Osteoblast (primary cell): Measurements from ENCODE around the gene C4A. TPM values are rescaled to one million over a fixed set of nuclear protein-coding genes. Genes with fewer than 3 reads are reported as not detected.

Experiments
- DNase-seq: peaks from one replicate; pipeline ENCODE4 v3.0.0; 2011; ENCODE audit warnings: low spot score, mixed read lengths; ENCODE audit not compliant: insufficient read length; ENCODE audit errors: missing footprints
- H2AFZ ChIP-seq: 2 replicates; pipeline ENCODE4 v1.6.0; 2011; ENCODE audit warnings: mild to moderate bottlenecking, low read length
- H3K27ac ChIP-seq: 2 replicates; pipeline ENCODE4 v1.5.1; 2011; ENCODE audit warnings: mild to moderate bottlenecking, low read depth, low read length, moderate library complexity
- H3K27me3 ChIP-seq: 2 replicates; pipeline ENCODE4 v1.6.0; 2012; ENCODE audit warnings: mild to moderate bottlenecking, control low read depth, inconsistent platforms, low read length, moderate library complexity; ENCODE audit not compliant: insufficient read depth
- H3K36me3 ChIP-seq: 2 replicates; pipeline ENCODE4 v1.5.1; 2011; ENCODE audit warnings: mild to moderate bottlenecking, low read length, control low read depth, moderate library complexity; ENCODE audit not compliant: insufficient read depth
- H3K4me1 ChIP-seq: 2 replicates; pipeline ENCODE4 v1.5.1; 2011; ENCODE audit warnings: mild to moderate bottlenecking, low read length, control low read depth, moderate library complexity; ENCODE audit not compliant: insufficient read depth
- H3K4me2 ChIP-seq: 2 replicates; pipeline ENCODE4 v1.6.0; 2011; ENCODE audit warnings: mild to moderate bottlenecking, low read length; ENCODE audit not compliant: insufficient read depth
- H3K4me3 ChIP-seq: fragments of 200-600 bp; sonication (generic); 3 replicates; pipeline ENCODE4 v1.5.1; 2012; ENCODE audit warnings: mild to moderate bottlenecking, low read length, inconsistent platforms; ENCODE audit not compliant: insufficient read depth
- H3K79me2 ChIP-seq: 2 replicates; pipeline ENCODE4 v1.6.0; 2012; ENCODE audit warnings: mild to moderate bottlenecking, low read length, control low read depth, inconsistent platforms; ENCODE audit not compliant: insufficient read depth
- H3K9me3 ChIP-seq: 2 replicates; pipeline ENCODE4 v1.5.1; 2011; ENCODE audit warnings: low read depth, low read length, control low read depth
- H4K20me1 ChIP-seq: 2 replicates; pipeline ENCODE4 v1.6.0; 2012; ENCODE audit warnings: mild to moderate bottlenecking, low read length, control low read depth; ENCODE audit not compliant: insufficient read depth
- total RNA-seq: library from RNA; depleted of rRNA; stranded (reverse); fragments of >200 nt; gene quantifications from 2 replicates; pipeline ENCODE4 v1.2.3, GENCODE V29; 2012
- TF ChIP-seq, protein P1 (sequence below): IDR thresholded peaks from 2 replicates; pipeline ENCODE4 v1.5.1; 2011; ENCODE audit warnings: mild to moderate bottlenecking, low read depth, low read length, moderate library complexity; ENCODE audit errors: extremely low read depth

Gene C4A
- total RNA-seq, 1 donor, result 7.2 TPM

DNA sequence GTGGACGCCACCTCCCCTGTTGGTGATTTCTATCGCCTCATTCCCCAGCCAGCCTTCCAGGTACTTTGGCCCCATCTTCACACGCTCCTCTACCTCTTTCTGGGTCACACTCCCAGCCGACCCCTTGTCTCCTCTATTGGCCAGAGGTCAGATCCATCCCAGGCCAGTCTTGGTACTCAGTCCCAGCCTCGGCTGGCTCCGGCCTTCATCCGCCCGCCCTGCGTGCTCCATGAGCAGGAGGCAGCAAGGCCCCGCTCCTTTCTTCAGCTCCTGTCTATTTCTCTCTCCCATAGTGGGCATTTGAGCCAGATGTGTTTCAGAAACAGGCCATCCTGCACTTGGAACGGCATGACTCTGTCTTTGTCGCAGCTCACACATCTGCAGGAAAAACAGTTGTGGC lies 20.2 kb upstream of the C4A start:
- Histone ChIP-seq H3K4me2 (no peak overlapping the region), H3K4me3 (no peak overlapping the region), H3K36me3 (peaks cover 69% of the 10 kb centered on the region), H3K79me2 (peaks cover 48% of the 10 kb centered on the region), H3K9me3 (no peaks in the 10 kb centered on the region), H3K4me1 (peaks cover 17% of the 10 kb centered on the region), H3K27ac (no peak overlapping the region), H3K27me3 (no peaks in the 10 kb centered on the region), H2AFZ (no peak overlapping the region), H4K20me1 (no peaks in the 10 kb centered on the region)
- DNase-seq, result peak; percentile 68
- TF ChIP-seq, protein P1, sequence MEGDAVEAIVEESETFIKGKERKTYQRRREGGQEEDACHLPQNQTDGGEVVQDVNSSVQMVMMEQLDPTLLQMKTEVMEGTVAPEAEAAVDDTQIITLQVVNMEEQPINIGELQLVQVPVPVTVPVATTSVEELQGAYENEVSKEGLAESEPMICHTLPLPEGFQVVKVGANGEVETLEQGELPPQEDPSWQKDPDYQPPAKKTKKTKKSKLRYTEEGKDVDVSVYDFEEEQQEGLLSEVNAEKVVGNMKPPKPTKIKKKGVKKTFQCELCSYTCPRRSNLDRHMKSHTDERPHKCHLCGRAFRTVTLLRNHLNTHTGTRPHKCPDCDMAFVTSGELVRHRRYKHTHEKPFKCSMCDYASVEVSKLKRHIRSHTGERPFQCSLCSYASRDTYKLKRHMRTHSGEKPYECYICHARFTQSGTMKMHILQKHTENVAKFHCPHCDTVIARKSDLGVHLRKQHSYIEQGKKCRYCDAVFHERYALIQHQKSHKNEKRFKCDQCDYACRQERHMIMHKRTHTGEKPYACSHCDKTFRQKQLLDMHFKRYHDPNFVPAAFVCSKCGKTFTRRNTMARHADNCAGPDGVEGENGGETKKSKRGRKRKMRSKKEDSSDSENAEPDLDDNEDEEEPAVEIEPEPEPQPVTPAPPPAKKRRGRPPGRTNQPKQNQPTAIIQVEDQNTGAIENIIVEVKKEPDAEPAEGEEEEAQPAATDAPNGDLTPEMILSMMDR, result no peak

DNA sequence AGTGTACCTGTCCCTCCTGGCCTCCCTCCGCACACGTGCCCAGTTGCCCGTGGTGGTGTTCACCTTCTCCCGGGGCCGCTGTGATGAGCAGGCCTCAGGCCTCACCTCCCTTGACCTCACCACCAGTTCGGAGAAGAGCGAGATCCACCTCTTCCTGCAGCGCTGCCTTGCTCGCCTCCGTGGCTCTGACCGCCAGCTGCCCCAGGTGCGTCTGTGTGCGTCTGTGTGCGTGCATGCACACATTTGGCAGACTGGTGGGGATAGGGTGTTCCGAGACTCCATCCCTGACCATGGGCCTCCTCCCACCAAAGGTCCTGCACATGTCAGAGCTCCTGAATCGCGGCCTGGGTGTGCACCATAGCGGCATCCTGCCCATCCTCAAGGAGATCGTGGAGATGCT lies 17.9 kb upstream of the C4A start:
- Histone ChIP-seq H3K27ac (no peak overlapping the region), H4K20me1 (peaks cover 2% of the 10 kb centered on the region), H2AFZ (no peak overlapping the region), H3K36me3 (peaks cover 83% of the 10 kb centered on the region), H3K4me1 (peaks cover 7% of the 10 kb centered on the region), H3K79me2 (peaks cover 36% of the 10 kb centered on the region), H3K27me3 (no peaks in the 10 kb centered on the region), H3K4me2 (no peak overlapping the region), H3K4me3 (no peak overlapping the region), H3K9me3 (no peaks in the 10 kb centered on the region)
- TF ChIP-seq, protein P1, result no peak
- DNase-seq, result peak; percentile 49

DNA sequence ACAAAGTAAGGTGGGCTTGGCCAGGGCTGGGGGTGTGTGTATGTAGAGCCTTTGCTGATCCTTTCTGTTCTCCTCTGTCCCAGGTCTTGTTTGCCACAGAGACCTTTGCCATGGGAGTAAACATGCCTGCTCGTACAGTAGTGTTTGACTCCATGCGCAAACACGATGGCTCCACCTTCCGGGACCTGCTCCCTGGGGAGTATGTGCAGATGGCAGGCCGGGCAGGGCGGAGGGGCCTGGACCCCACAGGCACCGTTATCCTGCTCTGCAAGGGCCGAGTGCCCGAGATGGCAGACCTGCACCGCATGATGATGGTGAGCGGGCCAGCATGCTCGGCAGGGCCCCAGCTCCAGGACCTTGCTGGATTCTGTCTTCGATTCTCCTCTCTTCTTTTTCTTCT lies 16.2 kb upstream of the C4A start:
- peak; percentile 36 for DNase-seq
- peaks cover 4% of the 10 kb centered on the region for H4K20me1 ChIP-seq
- H3K36me3 ChIP-seq, result peaks cover 92% of the 10 kb centered on the region
- H3K27me3 ChIP-seq, result no peaks in the 10 kb centered on the region
- no peak overlapping the region for H2AFZ ChIP-seq
- H3K4me1 ChIP-seq, result peaks cover 13% of the 10 kb centered on the region
- H3K9me3 ChIP-seq, result no peaks in the 10 kb centered on the region
- TF ChIP-seq, protein P1, result no peak
- H3K79me2 ChIP-seq, result peaks cover 31% of the 10 kb centered on the region
- H3K4me3 ChIP-seq, result no peak overlapping the region
- H3K4me2 ChIP-seq, result no peak overlapping the region
- no peak overlapping the region for H3K27ac ChIP-seq

DNA sequence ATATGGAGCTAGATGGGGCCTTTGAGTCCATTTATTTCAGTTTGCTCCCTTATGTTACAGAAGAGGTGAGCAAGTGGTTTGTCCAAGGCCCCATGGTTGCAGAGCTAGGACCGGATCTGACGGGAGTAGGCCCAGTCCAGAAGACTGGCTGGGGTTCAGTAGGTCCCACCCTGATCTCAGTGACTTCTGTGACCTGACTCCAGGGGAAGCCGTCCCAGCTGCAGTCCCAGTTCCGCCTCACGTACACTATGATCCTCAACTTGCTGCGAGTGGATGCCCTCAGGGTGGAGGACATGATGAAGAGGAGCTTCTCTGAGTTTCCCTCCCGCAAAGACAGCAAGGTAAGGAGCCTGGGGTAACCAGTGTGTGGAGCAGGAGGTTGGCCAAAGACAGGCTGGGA lies 15.4 kb upstream of the C4A start:
- peaks cover 84% of the 10 kb centered on the region for H3K36me3 ChIP-seq
- DNase-seq, result peak; percentile 39
- TF ChIP-seq, protein P1, result no peak

More for the DNA sequence above, 15.4 kb upstream of the C4A start:
- Histone ChIP-seq H3K4me2 (no peak overlapping the region), H3K27ac (no peak overlapping the region), H4K20me1 (peaks cover 4% of the 10 kb centered on the region), H2AFZ (no peak overlapping the region), H3K4me1 (peaks cover 20% of the 10 kb centered on the region), H3K9me3 (no peaks in the 10 kb centered on the region), H3K79me2 (peaks cover 31% of the 10 kb centered on the region), H3K27me3 (no peaks in the 10 kb centered on the region), H3K4me3 (no peak overlapping the region)
